Stimulated activated CD4-positive, alpha-beta T cell treated with anti-CD3 and anti-CD28 coated beads, Interleukin-4, amount 100 ng/mL, for 48 hours (primary cell): Measurements from ENCODE around the gene PLA2G2A.
"Not testable (repeated sequence)": the region's sequence is repeated elsewhere in the genome, so short reads cannot be mapped to it uniquely, and the experiment has no call there.

ENCODE experiments used
- DNase-seq, 2 donors: peaks; one replicate each; pipeline ENCODE4 v3.0.0-alpha.2; 2020; ENCODE audit warnings: low read depth in 2 of 2

The PLA2G2A gene

GRCh38 chr1:19927130-19927421, 52.3 kb downstream of the PLA2G2A start:
- DNase-seq = not testable (repeated sequence)

- no peak for DNase-seq
These were observed 52.9 kb downstream of the PLA2G2A start for GRCh38 chr1:19926296-19927129.
